HepG2 (cell line): ENCODE results near the gene HNRNPA2B1. TPM values are rescaled to one million over a fixed set of nuclear protein-coding genes. Genes with fewer than 3 reads are reported as not detected.

ENCODE experiments used
- MLX ChIP-seq: IDR thresholded peaks from 2 replicates; pipeline ENCODE4 v1.6.1; 2016
- PRDM4 ChIP-seq: sonication (generic); formaldehyde crosslinking; IDR thresholded peaks from 2 replicates; pipeline ENCODE4 v1.9.0; 2021; ENCODE audit warnings: missing genetic modification reagents, borderline replicate concordance
- RBM22 ChIP-seq: fragments of 200-400 bp; formaldehyde crosslinking; optimal IDR thresholded peaks from 2 replicates; pipeline ENCODE3; 2017; ENCODE audit warnings: mild to moderate bottlenecking, low read length, moderate library complexity
- THAP9 ChIP-seq: sonication (generic); formaldehyde crosslinking; IDR thresholded peaks from 2 replicates; pipeline ENCODE4; 2020; ENCODE audit warnings: missing genetic modification reagents, mild to moderate bottlenecking, borderline replicate concordance
- ZC3H4 ChIP-seq: sonication (generic); formaldehyde crosslinking; IDR thresholded peaks from 2 replicates; pipeline ENCODE4 v1.4.0; 2020; ENCODE audit warnings: missing genetic modification reagents, borderline replicate concordance
- ZFP82 ChIP-seq: sonication (generic); formaldehyde crosslinking; IDR thresholded peaks from 2 replicates; pipeline ENCODE4 v1.5.1; 2020; ENCODE audit warnings: mild to moderate bottlenecking, missing genetic modification reagents, borderline replicate concordance
- ZNF264 ChIP-seq: sonication (generic); formaldehyde crosslinking; IDR thresholded peaks from 2 replicates; pipeline ENCODE4 v1.4.0; 2020; ENCODE audit warnings: missing genetic modification reagents
- ZNF292 ChIP-seq: sonication (generic); formaldehyde crosslinking; IDR thresholded peaks from 2 replicates; pipeline ENCODE4 v1.8.1; 2022; ENCODE audit warnings: mild to moderate bottlenecking, low read depth, missing genetic modification reagents, borderline replicate concordance
- ZNF775 ChIP-seq: sonication (generic); formaldehyde crosslinking; IDR thresholded peaks from 2 replicates; pipeline ENCODE4 v1.4.0; 2020; ENCODE audit warnings: missing genetic modification reagents, mild to moderate bottlenecking, moderate library complexity, borderline replicate concordance
- ZNF816 ChIP-seq: sonication (generic); formaldehyde crosslinking; IDR thresholded peaks from 2 replicates; pipeline ENCODE4 v1.8.0; 2022; ENCODE audit warnings: missing genetic modification reagents, mild to moderate bottlenecking, borderline replicate concordance
- polyA plus RNA-seq, 8 experiments: library from polyadenylated mRNA; depleted of rRNA in 3 of 8; stranded (reverse) in 7 of 8; unstranded in 1 of 8; fragments of >200 nt; fragmentation: Illumina TruSeq in 4 of 8; extraction: Trizol in 4 of 8; gene quantifications; 2 replicates each; pipeline versions ENCODE4 v1.2.1 to v1.2.3, GENCODE V29; 2011 to 2016; ENCODE audit warnings: low read depth in 4 of 8, missing spikeins in 1 of 8, mixed read lengths in 1 of 8; ENCODE audit not compliant: insufficient read depth in 1 of 8
- total RNA-seq, 5 experiments: library from RNA; depleted of rRNA; stranded (reverse); fragments of >200 nt; fragmentation: Illumina TruSeq; extraction: Trizol; gene quantifications; 2 replicates each; pipeline ENCODE4 v1.2.3, GENCODE V29; 2016; ENCODE audit warnings: low read depth in 1 of 5
- TF ChIP-seq, protein P1 (sequence below): sonication (generic); formaldehyde crosslinking; IDR thresholded peaks from 2 replicates; pipeline ENCODE4 v1.8.0; 2022; ENCODE audit warnings: mild to moderate bottlenecking, missing genetic modification reagents, moderate library complexity
- TF ChIP-seq, protein P2 (sequence below): fragments of 450-650 bp; IDR thresholded peaks from 2 replicates; pipeline ENCODE4 v1.6.1; 2016
- TF ChIP-seq, protein P3 (sequence below): sonication (generic); formaldehyde crosslinking; IDR thresholded peaks from 2 replicates; pipeline ENCODE4 v1.4.0; 2020; ENCODE audit warnings: missing genetic modification reagents, mild to moderate bottlenecking, borderline replicate concordance

Gene HNRNPA2B1
- total and polyA plus RNA-seq, 2 of the 13 experiments (the other 11 are each of a cell fraction or from before 2014, with no cell fraction given): 193 to 412 TPM

- no peak for TF ChIP-seq THAP9 (CRISPR knock-in tag)
- TF ChIP-seq ZNF264 (CRISPR knock-in tag): no peak
- TF ChIP-seq PRDM4: no peak
- TF ChIP-seq ZNF816 (CRISPR knock-in tag): no peak
- TF ChIP-seq RBM22: no peak
- TF ChIP-seq, protein P1, sequence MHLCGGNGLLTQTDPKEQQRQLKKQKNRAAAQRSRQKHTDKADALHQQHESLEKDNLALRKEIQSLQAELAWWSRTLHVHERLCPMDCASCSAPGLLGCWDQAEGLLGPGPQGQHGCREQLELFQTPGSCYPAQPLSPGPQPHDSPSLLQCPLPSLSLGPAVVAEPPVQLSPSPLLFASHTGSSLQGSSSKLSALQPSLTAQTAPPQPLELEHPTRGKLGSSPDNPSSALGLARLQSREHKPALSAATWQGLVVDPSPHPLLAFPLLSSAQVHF (CRISPR knock-in tag): peak; percentile 82
- TF ChIP-seq ZFP82: no peak
- no peak for TF ChIP-seq ZNF292 (CRISPR knock-in tag)
- TF ChIP-seq, protein P2, sequence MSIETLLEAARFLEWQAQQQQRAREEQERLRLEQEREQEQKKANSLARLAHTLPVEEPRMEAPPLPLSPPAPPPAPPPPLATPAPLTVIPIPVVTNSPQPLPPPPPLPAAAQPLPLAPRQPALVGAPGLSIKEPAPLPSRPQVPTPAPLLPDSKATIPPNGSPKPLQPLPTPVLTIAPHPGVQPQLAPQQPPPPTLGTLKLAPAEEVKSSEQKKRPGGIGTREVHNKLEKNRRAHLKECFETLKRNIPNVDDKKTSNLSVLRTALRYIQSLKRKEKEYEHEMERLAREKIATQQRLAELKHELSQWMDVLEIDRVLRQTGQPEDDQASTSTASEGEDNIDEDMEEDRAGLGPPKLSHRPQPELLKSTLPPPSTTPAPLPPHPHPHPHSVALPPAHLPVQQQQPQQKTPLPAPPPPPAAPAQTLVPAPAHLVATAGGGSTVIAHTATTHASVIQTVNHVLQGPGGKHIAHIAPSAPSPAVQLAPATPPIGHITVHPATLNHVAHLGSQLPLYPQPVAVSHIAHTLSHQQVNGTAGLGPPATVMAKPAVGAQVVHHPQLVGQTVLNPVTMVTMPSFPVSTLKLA: no peak
- peak; percentile 75; the same call in 1 of the 2 replicates for TF ChIP-seq ZC3H4
- TF ChIP-seq MLX: no peak
- TF ChIP-seq, protein P3, sequence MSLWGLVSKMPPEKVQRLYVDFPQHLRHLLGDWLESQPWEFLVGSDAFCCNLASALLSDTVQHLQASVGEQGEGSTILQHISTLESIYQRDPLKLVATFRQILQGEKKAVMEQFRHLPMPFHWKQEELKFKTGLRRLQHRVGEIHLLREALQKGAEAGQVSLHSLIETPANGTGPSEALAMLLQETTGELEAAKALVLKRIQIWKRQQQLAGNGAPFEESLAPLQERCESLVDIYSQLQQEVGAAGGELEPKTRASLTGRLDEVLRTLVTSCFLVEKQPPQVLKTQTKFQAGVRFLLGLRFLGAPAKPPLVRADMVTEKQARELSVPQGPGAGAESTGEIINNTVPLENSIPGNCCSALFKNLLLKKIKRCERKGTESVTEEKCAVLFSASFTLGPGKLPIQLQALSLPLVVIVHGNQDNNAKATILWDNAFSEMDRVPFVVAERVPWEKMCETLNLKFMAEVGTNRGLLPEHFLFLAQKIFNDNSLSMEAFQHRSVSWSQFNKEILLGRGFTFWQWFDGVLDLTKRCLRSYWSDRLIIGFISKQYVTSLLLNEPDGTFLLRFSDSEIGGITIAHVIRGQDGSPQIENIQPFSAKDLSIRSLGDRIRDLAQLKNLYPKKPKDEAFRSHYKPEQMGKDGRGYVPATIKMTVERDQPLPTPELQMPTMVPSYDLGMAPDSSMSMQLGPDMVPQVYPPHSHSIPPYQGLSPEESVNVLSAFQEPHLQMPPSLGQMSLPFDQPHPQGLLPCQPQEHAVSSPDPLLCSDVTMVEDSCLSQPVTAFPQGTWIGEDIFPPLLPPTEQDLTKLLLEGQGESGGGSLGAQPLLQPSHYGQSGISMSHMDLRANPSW (CRISPR knock-in tag): no peak
- TF ChIP-seq ZNF775 (CRISPR knock-in tag): no peak; the same call in 1 of the 2 replicates
Measured at GRCh38 chr7:26201247-26202018, 887 bp upstream of the HNRNPA2B1 start, which contains the start of gene CBX3 (continued).
